Ecto neural progenitor cell (in vitro differentiated cells): ENCODE data around the gene RPL10A.
"Not testable (repeated sequence)": the region's sequence is repeated elsewhere in the genome, so short reads cannot be mapped to it uniquely, and the experiment has no call there.

Experiments used
- DNase-seq: peaks from one replicate; pipeline ENCODE4 v3.0.0-alpha.2; 2018; ENCODE audit warnings: low spot score

Gene RPL10A

DNA sequence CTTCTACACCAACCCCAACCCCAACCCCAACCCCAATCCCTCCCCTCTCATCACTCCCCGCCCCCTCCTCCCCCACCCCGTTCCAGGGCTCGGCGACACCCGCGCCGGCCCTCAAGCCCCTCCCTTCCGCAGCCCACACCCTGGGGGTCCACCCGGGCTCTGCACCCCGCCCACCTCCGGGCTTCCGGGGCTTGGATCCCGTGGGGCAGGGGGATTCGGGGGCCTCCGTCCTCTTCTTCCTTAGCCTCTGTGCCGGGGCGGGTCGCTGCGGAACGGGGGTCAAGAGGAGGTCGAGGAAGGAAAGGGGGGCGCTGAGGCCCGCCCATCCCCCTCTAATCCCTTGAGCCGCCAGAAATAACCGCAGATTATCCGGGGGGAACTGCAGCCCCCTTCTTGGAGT is 43.8 kb downstream of the RPL10A start:
- DNase-seq: no peak

DNA sequence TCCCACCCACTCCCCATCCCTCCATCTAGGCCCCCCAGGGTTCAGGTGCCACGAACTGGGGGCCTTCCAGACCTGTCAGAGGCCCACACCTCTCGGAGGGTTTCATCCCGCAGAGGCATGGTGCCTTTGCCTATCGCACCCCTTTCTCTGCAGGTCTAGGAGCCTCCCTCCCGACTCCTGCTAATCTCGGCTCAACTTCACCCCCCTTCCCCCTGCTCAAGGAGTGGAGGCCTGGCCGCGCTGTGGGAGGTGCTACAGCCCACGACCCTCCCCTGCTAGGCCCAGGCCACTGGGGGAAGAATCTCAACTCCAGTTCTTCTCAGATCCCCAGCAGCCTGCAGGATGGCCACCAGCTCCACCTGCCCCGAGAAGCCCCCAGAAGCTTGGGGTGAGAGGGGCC is 44.5 kb downstream of the RPL10A start, which contains the start of gene TULP1:
TSS of gene TULP1 (minus strand) at position 157 of the 400 bp plus-strand sequence. CDS start at position 119, 38 bp downstream.
- no peak for DNase-seq

DNA sequence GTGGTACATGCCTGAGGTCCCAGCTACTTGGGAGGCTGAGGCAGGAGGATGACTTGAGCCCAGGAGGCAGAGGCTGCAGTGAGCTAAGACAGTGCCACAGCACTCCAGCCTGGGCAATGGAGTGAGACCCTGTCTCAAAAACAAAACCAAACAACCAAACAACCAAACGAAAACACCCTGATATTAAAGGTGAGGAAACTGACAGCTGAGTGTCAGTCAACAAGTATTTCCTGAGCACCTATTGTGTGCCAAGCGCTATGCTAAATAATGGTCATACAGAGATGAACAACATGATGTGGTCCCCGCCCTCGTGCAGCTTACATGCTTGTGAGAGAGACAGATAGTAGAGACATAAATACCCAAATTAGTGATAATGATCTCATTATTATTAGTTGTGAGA is 46.4 kb downstream of the RPL10A start:
- no peak for DNase-seq

DNA sequence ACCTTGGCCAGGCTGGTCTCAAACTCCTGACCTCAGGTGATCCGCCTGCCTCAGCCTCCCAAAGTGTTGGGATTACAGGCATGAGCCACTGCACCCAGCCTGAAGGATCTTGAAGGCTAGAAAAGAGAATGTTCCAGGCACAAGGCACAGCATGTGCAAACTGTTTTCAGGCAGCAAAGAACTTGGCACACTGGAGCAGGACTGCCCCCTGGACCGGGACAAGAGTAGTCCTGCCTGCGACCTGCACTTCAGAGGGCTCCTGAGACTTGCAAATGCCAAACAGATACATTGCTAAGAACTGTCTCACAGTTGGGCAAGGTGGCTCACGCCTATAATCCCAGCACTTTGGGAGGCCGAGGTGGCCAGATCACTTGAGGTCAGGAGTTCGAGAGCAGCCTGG is 47.7 kb downstream of the RPL10A start:
- not testable (repeated sequence) for DNase-seq

DNA sequence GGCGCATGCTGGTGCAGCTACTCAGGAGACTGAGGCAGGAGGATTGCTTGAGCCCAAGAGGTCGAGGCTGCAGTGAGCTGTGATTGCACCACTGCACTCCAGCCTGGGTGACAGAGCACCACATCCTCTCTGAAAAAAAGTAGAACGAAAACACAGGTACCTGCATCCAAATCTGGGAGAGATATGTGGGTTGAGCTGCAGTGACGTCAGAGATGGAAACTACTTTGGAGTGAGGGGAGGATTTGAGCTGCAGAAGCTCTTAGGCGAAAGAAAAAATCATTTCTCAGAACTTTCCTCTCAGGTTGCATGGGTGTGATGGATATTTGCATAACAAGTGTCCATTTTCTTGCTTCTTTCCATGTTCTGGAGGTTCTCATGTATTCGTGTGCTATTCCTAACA is 48.5 kb downstream of the RPL10A start:
- no peak for DNase-seq

DNA sequence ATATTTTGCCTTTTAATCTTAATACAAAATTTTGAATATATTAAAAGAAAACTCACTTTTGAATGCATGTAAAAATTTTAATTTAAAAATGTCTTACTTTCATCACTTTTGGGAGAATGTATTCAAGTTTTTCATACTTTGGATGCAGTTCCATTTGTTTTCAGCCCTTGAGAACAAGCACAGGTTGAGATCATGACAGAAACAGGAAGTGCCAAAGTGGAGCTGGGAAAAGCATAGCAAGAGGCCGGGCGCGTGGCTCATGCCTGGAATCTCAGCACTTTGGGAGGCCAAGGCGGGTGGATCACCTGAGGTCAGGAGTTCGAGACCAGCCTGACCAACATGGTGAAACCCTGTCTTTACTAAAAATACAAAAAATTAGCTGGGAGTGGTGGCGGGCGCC is 49.8 kb downstream of the RPL10A start:
- DNase-seq: not testable (repeated sequence)

DNA sequence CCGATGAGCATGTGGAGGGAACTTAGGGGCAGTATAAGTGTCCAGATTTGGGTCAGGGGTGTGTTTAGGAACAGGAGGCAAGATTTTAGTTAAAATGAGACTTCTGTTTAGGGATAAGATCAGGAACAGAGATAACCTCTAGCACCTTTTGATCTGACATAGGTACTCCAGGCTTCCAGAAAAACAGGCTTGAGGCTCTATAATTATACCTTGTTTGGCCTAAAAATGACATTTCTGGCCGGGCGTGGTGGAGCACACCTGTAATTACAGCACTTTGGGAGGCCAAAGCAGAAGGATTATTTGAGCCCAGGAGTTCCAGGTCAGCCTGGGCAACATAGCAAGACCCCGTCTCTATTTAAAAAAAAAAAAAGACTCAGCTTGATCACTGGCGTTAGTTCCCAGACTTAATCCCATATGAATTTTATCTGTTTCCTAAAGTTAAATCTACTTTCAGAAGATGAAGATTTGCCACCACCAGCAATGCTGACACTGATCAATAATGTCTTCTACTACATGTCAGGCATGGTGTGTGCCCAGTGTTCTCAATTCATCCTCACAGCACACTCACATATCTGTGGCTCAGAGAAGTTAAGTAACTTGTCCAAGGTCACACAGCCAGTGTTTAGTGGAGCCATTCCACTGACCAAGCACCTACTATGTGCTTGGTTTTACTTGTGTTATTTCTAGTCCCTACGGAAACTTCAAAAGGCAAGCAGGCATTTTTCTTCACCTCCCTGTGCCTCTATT is 50.5 kb downstream of the RPL10A start:
- no peak for DNase-seq

DNA sequence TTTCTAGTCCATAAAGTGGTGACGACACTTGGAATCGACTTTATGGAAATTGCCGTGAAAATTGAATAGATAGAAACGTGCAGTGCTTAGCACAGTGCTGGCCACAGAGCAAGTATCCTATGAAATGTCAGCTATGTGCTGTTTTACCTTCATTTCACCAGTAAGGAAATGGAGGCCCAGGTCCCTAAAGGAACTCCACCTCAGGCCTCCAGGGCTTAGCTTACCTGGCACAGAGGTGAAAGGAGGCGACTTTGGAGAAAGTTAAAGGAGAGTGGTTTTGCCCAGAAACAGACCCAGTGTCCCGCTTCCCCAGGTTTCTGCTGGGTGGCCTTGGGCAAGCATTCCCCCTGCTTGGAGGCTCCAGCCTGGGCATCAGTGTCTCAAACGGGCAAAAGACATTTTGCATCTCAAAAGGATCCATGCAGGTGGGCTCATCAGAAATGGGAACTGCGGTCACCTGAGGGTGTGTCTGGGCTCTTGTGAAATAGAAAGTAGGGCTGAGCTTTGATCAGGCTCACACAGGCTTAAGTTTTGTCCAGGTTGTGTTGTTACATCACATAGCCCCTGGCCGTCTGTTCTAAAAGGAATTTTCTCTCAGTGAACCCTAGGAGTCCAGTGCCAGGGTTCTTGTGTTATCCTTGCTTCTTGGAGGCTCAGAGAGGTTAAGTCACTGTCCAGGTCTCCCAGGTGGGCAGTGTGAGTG is 51.3 kb downstream of the RPL10A start:
- no peak for DNase-seq
